ENCODE measurements around the gene DPH5. TPM values are rescaled to one million over a fixed set of nuclear protein-coding genes. Genes with fewer than 3 reads are reported as not detected.
A peak's percentile ranks its signal among the peaks of the same experiment; 100 is the strongest.
"Not testable (repeated sequence)": the region's sequence is repeated elsewhere in the genome, so short reads cannot be mapped to it uniquely, and the experiment has no call there.

Gene DPH5
- 59.2 TPM for polyA plus RNA-seq (2012; ENCODE audit: missing spikeins)

- TF ChIP-seq POLR2AphosphoS5 (IDR thresholded peaks at IDR 0.05; ENCODE audit: low read depth, low read length) (peak; percentile 98), POLR2A (IDR thresholded peaks at IDR 0.05; ENCODE audit: low read depth, low read length) (peak; percentile 96), TAF1 (IDR thresholded peaks at IDR 0.05; ENCODE audit: borderline replicate concordance, low read depth, low read length) (peak; percentile 90)
- peak; percentile 96 for FAIRE-seq
These were observed at the start of gene DPH5 for GRCh38 chr1:101025657-101026429. DPH5 (minus strand) TSS chr1:101025784; CDS start chr1:101025443, 341 bp downstream.

DNA sequence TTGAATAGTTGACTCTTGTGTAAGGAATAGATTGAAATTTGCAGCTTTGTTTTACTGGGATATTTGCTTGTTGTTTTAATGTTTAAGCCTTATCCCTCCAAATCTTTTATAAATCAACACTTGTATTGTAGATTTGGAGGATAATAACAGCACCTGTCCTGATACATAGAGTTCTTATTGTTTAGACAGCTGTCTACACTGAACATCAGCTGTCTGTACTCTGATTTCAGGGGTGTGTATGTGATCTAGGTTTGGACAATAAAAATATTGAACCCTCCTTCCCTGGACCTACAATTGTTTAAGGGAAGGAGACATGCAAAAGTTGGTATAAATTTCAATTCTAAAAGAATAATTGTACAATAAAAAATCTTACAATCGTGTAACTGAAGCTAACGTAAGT is 48.3 kb upstream of the DPH5 start:
- TF ChIP-seq POLR2A (IDR thresholded peaks at IDR 0.05; ENCODE audit: low read depth, low read length) (no peak), TAF1 (IDR thresholded peaks at IDR 0.05; ENCODE audit: borderline replicate concordance, low read depth, low read length) (no peak), POLR2AphosphoS5 (IDR thresholded peaks at IDR 0.05; ENCODE audit: low read depth, low read length) (no peak)
- DNase-seq (ENCODE audit: insufficient read length) (no peak), FAIRE-seq (no peak)

More at GRCh38 chr1:101025657-101026429, at the start of gene DPH5:
- DNase-seq (ENCODE audit: insufficient read length) = peak; percentile 45

DNA sequence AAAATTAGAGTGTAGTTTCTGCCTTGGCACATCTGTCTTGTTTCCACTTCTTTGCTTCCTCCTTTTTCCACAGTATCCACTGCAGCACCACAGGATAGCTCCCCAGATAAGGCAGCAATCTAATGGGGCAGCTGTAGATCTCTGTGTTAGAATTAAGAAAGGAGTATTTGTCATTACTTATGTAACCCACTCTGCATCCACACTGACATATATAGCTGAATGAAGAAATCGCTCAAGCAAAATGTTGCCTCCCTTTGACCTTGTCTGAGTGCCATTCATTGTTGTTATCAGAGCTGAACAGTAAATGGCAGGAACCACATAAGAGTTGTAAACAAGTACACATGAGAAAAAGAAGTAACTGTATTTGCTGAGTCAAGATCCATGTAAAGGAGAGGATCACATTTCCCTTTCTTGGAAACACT is 45.9 kb upstream of the DPH5 start:
- peak; percentile 30 for FAIRE-seq
- DNase-seq (ENCODE audit: insufficient read length) = no peak
- TF ChIP-seq TAF1 (IDR thresholded peaks at IDR 0.05; ENCODE audit: borderline replicate concordance, low read depth, low read length) (no peak), POLR2A (IDR thresholded peaks at IDR 0.05; ENCODE audit: low read depth, low read length) (no peak), POLR2AphosphoS5 (IDR thresholded peaks at IDR 0.05; ENCODE audit: low read depth, low read length) (no peak)

DNA sequence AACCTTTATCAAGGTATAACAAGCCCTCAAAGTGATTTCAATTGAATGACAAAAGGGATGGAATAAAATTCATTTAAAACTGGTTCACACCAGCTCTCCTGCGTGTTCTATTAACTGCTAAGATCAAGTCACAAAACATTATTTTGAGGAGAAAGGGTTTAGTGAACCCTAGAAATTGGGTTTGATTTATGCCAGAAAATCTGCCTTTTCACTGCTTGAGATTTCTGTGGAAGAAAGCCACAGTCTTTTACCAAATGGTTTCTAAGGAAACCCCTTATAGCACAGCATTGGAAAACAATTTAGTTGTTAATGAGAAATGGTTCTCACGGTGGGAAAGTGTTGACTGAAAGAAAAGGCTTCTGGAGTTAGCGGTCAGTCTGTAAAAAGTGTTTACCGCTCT is 43.6 kb upstream of the DPH5 start:
- FAIRE-seq = no peak

DNA sequence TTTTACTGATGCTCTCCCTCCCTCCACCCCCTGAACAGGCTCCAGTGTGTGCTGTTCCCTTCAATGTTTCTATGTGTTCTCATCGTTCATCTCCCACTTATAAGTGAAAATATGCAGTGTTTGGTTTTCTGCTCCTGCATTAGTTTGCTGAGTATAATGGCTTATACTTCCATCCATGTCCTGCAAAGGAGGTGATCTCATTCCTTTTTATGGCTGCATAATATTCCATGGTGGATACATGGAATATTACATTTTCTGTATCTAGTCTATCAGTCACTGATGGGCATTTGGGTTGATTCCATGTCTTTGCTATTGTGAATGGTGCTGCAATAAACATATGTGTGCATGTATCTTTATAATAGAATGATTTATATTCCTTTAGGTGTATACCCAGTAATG is 41.4 kb upstream of the DPH5 start:
- FAIRE-seq; DNase-seq (ENCODE audit: insufficient read length): not testable (repeated sequence)

More for the DNA sequence above, 43.6 kb upstream of the DPH5 start:
- DNase-seq (ENCODE audit: insufficient read length) = no peak
- TF ChIP-seq POLR2AphosphoS5 (IDR thresholded peaks at IDR 0.05; ENCODE audit: low read depth, low read length) (no peak), TAF1 (IDR thresholded peaks at IDR 0.05; ENCODE audit: borderline replicate concordance, low read depth, low read length) (no peak), POLR2A (IDR thresholded peaks at IDR 0.05; ENCODE audit: low read depth, low read length) (no peak)

DNA sequence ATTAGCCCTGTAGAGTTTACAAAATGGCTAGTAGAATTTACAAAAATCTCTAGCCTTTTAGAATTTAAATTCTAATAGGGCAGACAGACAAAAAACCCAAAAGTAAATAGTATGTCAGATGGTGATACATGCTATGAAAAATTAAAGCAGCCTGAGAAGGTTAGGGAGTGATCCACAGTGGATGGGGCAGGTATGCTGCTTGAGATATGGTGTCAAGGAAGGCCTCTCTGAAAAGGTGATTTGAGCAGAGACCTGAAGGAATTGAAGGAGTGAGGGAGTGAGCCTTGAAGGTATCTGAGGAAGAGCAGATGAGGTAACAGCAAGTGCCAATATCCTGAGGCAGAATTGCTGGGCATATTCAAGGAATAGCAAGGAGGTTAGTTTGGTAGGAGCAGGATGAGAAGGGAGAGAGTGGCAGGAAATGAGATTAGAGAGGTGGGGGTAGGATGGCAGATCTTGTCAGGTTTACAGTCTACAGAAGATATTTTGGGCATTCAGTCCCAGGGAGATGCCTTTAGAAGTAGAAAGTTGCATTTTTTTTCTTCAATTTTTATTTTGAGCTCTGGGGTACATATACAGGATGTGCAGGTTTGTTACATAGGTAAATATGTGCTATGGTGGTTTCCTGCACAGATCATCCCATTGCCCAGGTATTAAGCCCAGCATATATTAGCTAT is 40.8 kb upstream of the DPH5 start:
- FAIRE-seq (peak; percentile 80), DNase-seq (ENCODE audit: insufficient read length) (no peak)
- TF ChIP-seq POLR2A (IDR thresholded peaks at IDR 0.05; ENCODE audit: low read depth, low read length) = no peak

DNA sequence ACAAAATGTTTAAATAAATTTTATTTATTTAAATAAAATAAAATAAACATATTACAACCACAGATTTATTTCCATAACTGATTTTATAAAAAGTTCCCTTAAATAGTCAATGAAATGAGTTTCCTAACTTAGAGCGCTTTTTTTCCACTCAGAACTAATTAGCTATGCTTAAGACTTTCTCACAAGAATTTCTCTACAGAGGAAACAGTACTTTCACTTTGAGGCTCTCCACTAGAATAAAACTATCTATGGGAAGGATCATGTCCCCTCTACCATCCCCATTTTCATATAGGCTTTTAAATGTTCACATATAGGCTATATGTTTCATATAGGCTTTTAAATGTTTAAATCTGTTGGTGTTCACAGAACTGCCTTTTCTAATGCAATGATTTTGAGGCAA is 40.0 kb upstream of the DPH5 start:
- FAIRE-seq (peak; percentile 54), DNase-seq (ENCODE audit: insufficient read length) (no peak)
- TF ChIP-seq TAF1 (IDR thresholded peaks at IDR 0.05; ENCODE audit: borderline replicate concordance, low read depth, low read length) (no peak), POLR2A (IDR thresholded peaks at IDR 0.05; ENCODE audit: low read depth, low read length) (no peak), POLR2AphosphoS5 (IDR thresholded peaks at IDR 0.05; ENCODE audit: low read depth, low read length) (no peak)

- no peak for TF ChIP-seq POLR2A (IDR thresholded peaks at IDR 0.05; ENCODE audit: low read depth, low read length)
- TF ChIP-seq POLR2AphosphoS5 (IDR thresholded peaks at IDR 0.05; ENCODE audit: low read depth, low read length) = no peak
- no peak for TF ChIP-seq TAF1 (IDR thresholded peaks at IDR 0.05; ENCODE audit: borderline replicate concordance, low read depth, low read length)
- FAIRE-seq = no peak
These were observed 39.1 kb upstream of the DPH5 start for GRCh38 chr1:101064697-101065096.

GRCh38 chr1:101060992-101061391 is 35.4 kb upstream of the DPH5 start:
- FAIRE-seq (no peak), DNase-seq (ENCODE audit: insufficient read length) (no peak)
- TF ChIP-seq POLR2AphosphoS5 (IDR thresholded peaks at IDR 0.05; ENCODE audit: low read depth, low read length) (no peak), TAF1 (IDR thresholded peaks at IDR 0.05; ENCODE audit: borderline replicate concordance, low read depth, low read length) (no peak), POLR2A (IDR thresholded peaks at IDR 0.05; ENCODE audit: low read depth, low read length) (no peak)

More at GRCh38 chr1:101064697-101065096, 39.1 kb upstream of the DPH5 start:
- no peak for DNase-seq (ENCODE audit: insufficient read length)

DNA sequence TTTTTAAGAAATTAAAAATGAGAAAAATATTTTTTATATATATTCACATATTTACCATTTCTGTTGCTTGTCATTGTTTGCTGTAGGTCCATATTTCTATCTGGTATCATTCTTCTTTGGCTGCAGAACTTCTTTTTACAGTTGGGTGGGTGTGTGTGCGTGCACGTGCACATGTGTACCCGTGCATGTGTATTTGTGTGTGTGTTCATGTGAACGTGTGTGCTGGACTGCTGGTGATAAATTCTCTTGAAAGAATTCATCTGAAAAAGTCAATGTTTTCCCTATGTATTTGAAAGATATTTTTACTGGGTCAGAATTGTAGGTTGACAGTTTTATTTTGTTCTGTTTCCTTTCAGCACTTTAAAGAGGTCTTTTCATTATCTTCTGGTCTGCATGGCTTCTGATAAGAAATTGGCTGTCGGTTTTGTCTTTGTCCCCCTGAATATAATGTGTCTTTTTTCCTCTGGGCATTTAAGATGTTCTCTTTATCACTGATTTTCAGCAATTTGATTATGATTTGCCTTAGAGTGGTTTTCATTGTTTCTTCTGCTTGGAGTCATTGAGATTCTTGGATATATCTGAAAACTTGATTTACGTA is 34.5 kb upstream of the DPH5 start:
- TF ChIP-seq POLR2A (IDR thresholded peaks at IDR 0.05; ENCODE audit: low read depth, low read length) (no peak), POLR2AphosphoS5 (IDR thresholded peaks at IDR 0.05; ENCODE audit: low read depth, low read length) (no peak), TAF1 (IDR thresholded peaks at IDR 0.05; ENCODE audit: borderline replicate concordance, low read depth, low read length) (no peak)
- FAIRE-seq (no peak), DNase-seq (ENCODE audit: insufficient read length) (no peak)

GRCh38 chr1:101055623-101056022 is 30.0 kb upstream of the DPH5 start:
- FAIRE-seq (no peak), DNase-seq (ENCODE audit: insufficient read length) (no peak)

More at GRCh38 chr1:101055623-101056022, 30.0 kb upstream of the DPH5 start:
- TF ChIP-seq TAF1 (IDR thresholded peaks at IDR 0.05; ENCODE audit: borderline replicate concordance, low read depth, low read length) = no peak
- TF ChIP-seq POLR2AphosphoS5 (IDR thresholded peaks at IDR 0.05; ENCODE audit: low read depth, low read length) = no peak
- no peak for TF ChIP-seq POLR2A (IDR thresholded peaks at IDR 0.05; ENCODE audit: low read depth, low read length)

Data from GM12892 (cell line).